ENCODE measurements around the gene PTPRT.
"Not testable (repeated sequence)": the region's sequence is repeated elsewhere in the genome, so short reads cannot be mapped to it uniquely, and the experiment has no call there.

PTPRT gene

DNA sequence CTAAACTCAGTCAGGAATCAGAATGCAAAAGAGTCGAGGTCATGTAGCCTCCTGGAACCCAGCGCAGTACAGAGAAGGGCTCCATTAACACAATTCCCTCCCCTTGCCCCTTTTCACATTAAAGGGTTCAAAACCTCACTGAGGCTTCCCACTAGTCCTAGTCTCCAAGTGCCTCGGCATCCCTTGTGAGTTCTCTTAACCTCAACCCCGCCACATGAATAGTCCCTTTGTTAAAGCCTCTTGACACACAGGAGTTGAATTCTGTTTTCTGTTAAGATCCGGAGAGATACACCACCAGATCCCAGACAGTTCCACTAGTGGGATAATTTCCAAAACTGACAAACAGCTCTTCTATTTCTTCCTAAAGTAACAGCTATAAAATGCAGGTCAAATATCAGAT, 17.8 kb downstream of the PTPRT start:
- TF ChIP-seq, protein P1, sequence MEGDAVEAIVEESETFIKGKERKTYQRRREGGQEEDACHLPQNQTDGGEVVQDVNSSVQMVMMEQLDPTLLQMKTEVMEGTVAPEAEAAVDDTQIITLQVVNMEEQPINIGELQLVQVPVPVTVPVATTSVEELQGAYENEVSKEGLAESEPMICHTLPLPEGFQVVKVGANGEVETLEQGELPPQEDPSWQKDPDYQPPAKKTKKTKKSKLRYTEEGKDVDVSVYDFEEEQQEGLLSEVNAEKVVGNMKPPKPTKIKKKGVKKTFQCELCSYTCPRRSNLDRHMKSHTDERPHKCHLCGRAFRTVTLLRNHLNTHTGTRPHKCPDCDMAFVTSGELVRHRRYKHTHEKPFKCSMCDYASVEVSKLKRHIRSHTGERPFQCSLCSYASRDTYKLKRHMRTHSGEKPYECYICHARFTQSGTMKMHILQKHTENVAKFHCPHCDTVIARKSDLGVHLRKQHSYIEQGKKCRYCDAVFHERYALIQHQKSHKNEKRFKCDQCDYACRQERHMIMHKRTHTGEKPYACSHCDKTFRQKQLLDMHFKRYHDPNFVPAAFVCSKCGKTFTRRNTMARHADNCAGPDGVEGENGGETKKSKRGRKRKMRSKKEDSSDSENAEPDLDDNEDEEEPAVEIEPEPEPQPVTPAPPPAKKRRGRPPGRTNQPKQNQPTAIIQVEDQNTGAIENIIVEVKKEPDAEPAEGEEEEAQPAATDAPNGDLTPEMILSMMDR (IDR thresholded peaks at IDR 0.05; ENCODE audit: low read depth, low read length) = no peak
- TF ChIP-seq, protein P2, sequence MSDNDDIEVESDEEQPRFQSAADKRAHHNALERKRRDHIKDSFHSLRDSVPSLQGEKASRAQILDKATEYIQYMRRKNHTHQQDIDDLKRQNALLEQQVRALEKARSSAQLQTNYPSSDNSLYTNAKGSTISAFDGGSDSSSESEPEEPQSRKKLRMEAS (IDR thresholded peaks at IDR 0.05; ENCODE audit: low read depth, low read length) = no peak
- TF ChIP-seq POLR2A (IDR thresholded peaks at IDR 0.05; ENCODE audit: extremely low read depth, insufficient read length) (no peak), MYC (IDR thresholded peaks at IDR 0.05; ENCODE audit: low read depth, low read length) (no peak)
- no peak for DNase-seq (ENCODE audit: low read depth)
- H3K4me3 ChIP-seq (ENCODE audit: low read depth, low read length) = no peak overlapping the region

DNA sequence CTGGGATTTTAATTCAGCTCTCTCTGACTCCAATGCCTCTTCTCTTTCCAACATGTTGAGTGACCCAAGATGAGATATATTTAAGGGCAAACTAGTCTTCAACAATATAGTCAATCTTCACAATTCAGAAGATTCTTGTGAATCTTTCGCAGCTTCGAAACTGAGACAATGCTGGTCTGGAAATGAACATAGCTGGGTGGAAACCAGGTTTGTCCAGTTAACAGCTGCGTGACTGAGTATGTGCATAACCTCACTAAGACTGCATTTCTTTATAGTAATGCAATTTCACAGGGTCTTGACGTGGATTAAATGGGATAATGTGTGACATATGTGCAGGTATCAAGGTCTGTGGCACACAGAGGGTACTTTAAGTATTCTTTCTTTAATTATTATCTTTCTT, 18.9 kb downstream of the PTPRT start:
- DNase-seq (ENCODE audit: low read depth) = no peak
- TF ChIP-seq POLR2A (IDR thresholded peaks at IDR 0.05; ENCODE audit: extremely low read depth, insufficient read length) (no peak), MYC (IDR thresholded peaks at IDR 0.05; ENCODE audit: low read depth, low read length) (no peak)
- TF ChIP-seq, protein P1 (IDR thresholded peaks at IDR 0.05; ENCODE audit: low read depth, low read length) = no peak
- TF ChIP-seq, protein P2 (IDR thresholded peaks at IDR 0.05; ENCODE audit: low read depth, low read length) = no peak
- H3K4me3 ChIP-seq (ENCODE audit: low read depth, low read length) = no peak overlapping the region

- no peak for DNase-seq (ENCODE audit: low read depth)
- no peak for TF ChIP-seq MYC (IDR thresholded peaks at IDR 0.05; ENCODE audit: low read depth, low read length)
- TF ChIP-seq, protein P2 (IDR thresholded peaks at IDR 0.05; ENCODE audit: low read depth, low read length) = no peak
- TF ChIP-seq, protein P1 (IDR thresholded peaks at IDR 0.05; ENCODE audit: low read depth, low read length) = no peak
- no peak for TF ChIP-seq POLR2A (IDR thresholded peaks at IDR 0.05; ENCODE audit: extremely low read depth, insufficient read length)
- no peak overlapping the region for H3K4me3 ChIP-seq (ENCODE audit: low read depth, low read length)
Measured at GRCh38 chr20:43167615-43168014, 22.1 kb downstream of the PTPRT start.

DNA sequence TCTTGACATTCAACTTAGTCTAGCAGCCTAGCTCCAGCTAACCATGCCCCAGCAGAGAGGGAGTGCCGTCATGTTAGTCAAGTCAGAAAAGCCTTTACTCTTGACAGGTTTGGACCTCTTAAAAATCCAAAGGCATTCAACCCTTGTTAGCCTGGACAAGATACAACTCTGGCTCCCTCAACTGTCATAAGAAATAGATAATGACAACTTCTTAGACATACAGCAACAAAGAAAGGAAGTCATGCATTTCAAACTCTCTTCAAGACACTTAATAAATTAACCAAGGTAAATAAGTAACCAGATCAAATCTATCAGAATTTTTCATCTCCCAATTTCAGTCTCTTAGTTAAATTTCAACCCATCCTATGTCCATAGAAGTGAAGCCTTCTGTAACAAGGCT, 22.7 kb downstream of the PTPRT start:
- H3K4me3 ChIP-seq (ENCODE audit: low read depth, low read length) = no peak overlapping the region
- TF ChIP-seq MYC (IDR thresholded peaks at IDR 0.05; ENCODE audit: low read depth, low read length) (no peak), POLR2A (IDR thresholded peaks at IDR 0.05; ENCODE audit: extremely low read depth, insufficient read length) (no peak)
- TF ChIP-seq, protein P1 (IDR thresholded peaks at IDR 0.05; ENCODE audit: low read depth, low read length) = no peak
- TF ChIP-seq, protein P2 (IDR thresholded peaks at IDR 0.05; ENCODE audit: low read depth, low read length) = no peak
- DNase-seq (ENCODE audit: low read depth) = no peak

DNA sequence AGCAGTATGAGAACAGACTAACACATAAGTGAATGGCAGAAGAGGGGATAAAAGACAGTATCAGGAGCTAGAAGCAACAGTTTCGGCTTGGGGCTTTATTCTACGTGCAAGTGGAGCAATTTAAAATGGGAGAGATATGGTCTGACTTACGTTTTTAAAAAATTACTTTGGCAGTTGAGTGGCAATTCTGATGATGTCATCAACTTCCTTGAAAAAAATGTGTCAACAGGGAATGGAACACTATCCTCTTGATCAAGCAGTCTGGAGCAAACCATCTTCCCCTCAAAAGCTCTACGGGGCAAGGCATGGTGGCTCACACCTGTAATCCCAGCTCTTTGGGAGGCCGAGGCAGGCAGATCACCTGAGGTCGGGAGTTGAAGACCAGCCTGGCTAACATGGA, 24.1 kb downstream of the PTPRT start:
- no peak for DNase-seq (ENCODE audit: low read depth)
- H3K4me3 ChIP-seq (ENCODE audit: low read depth, low read length) = no peak overlapping the region
- no peak for TF ChIP-seq POLR2A (IDR thresholded peaks at IDR 0.05; ENCODE audit: extremely low read depth, insufficient read length)
- TF ChIP-seq, protein P1 (IDR thresholded peaks at IDR 0.05; ENCODE audit: low read depth, low read length) = no peak
- TF ChIP-seq, protein P2 (IDR thresholded peaks at IDR 0.05; ENCODE audit: low read depth, low read length) = no peak
- no peak for TF ChIP-seq MYC (IDR thresholded peaks at IDR 0.05; ENCODE audit: low read depth, low read length)

GRCh38 chr20:43164736-43165135, 25.0 kb downstream of the PTPRT start:
- H3K4me3 ChIP-seq (ENCODE audit: low read depth, low read length); DNase-seq (ENCODE audit: low read depth): not testable (repeated sequence)

All from NB4 (cell line).